ENCODE measurements around the gene STAM. TPM values are rescaled to one million over a fixed set of nuclear protein-coding genes. Genes with fewer than 3 reads are reported as not detected.

STAM gene
- total and polyA plus RNA-seq, 10 of the 15 experiments (the other 5 are each of a cell fraction or from before 2014, with no cell fraction given) = 8.8 to 15.9 (median 14.4) TPM

- TF ChIP-seq, protein P1, sequence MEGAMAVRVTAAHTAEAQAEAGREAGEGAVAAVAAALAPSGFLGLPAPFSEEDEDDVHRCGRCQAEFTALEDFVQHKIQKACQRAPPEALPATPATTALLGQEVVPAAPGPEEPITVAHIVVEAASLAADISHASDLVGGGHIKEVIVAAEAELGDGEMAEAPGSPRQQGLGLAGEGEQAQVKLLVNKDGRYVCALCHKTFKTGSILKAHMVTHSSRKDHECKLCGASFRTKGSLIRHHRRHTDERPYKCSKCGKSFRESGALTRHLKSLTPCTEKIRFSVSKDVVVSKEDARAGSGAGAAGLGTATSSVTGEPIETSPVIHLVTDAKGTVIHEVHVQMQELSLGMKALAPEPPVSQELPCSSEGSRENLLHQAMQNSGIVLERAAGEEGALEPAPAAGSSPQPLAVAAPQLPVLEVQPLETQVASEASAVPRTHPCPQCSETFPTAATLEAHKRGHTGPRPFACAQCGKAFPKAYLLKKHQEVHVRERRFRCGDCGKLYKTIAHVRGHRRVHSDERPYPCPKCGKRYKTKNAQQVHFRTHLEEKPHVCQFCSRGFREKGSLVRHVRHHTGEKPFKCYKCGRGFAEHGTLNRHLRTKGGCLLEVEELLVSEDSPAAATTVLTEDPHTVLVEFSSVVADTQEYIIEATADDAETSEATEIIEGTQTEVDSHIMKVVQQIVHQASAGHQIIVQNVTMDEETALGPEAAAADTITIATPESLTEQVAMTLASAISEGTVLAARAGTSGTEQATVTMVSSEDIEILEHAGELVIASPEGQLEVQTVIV (IDR thresholded peaks at IDR 0.05; ENCODE audit: borderline replicate concordance, partially characterized antibody) = peak; percentile 58
- TF ChIP-seq NR2C1 (IDR thresholded peaks at IDR 0.05) (0 out of 2 replicates have a peak, but pooled peaks have one; percentile 16), USF1 (IDR thresholded peaks at IDR 0.05; ENCODE audit: borderline replicate concordance, extremely low read length, insufficient read depth, low read depth, low read length) (no peak), SREBF2 (IDR thresholded peaks at IDR 0.05; ENCODE audit: low read length) (no peak; the same call in 1 of the 2 replicates), IKZF2 (IDR thresholded peaks at IDR 0.05) (no peak; a peak in 2 of 4 replicates), NFYB (IDR thresholded peaks at IDR 0.05; ENCODE audit: insufficient read depth, low read depth, low read length) (peak; percentile 64; the same call in 1 of the 2 replicates), YBX1 (IDR thresholded peaks at IDR 0.05) (no peak), RFX5 (IDR thresholded peaks at IDR 0.05; ENCODE audit: low read depth, low read length) (no peak), FOXM1 (IDR thresholded peaks at IDR 0.05; ENCODE audit: low read depth, low read length) (peak; percentile 67), POLR2A (IDR thresholded peaks at IDR 0.05; ENCODE audit: low read depth, low read length) (peak; percentile 85), RAD21 (IDR thresholded peaks at IDR 0.05; ENCODE audit: insufficient read depth, low read depth, low read length) (no peak), EGR1 (IDR thresholded peaks at IDR 0.05; ENCODE audit: borderline replicate concordance in 1 of 2, low read depth in 2 of 2, low read length in 2 of 2) (no peak), PAX5 (IDR thresholded peaks at IDR 0.05; ENCODE audit: borderline replicate concordance, low read depth, low read length) (peak; percentile 25; the same call in 1 of the 2 replicates), CHD1 (IDR thresholded peaks at IDR 0.05; ENCODE audit: low read depth, low read length) (peak; percentile 81; the same call in 1 of the 2 replicates), TCF3 (IDR thresholded peaks at IDR 0.05; ENCODE audit: borderline replicate concordance, insufficient read depth, low read depth, low read length) (peak; percentile 84), PRDM15 (CRISPR knock-in tag; IDR thresholded peaks at IDR 0.05) (no peak), MEF2A (IDR thresholded peaks at IDR 0.05; ENCODE audit: insufficient read depth, low read depth, low read length) (no peak), SREBF1 (IDR thresholded peaks at IDR 0.05; ENCODE audit: low read length) (no peak), RELA (IDR thresholded peaks at IDR 0.05; ENCODE audit: borderline replicate concordance, partially characterized antibody) (peak; percentile 95), MXI1 (IDR thresholded peaks at IDR 0.05; ENCODE audit: low read depth, low read length) (peak; percentile 54)
- TF ChIP-seq, protein P2, sequence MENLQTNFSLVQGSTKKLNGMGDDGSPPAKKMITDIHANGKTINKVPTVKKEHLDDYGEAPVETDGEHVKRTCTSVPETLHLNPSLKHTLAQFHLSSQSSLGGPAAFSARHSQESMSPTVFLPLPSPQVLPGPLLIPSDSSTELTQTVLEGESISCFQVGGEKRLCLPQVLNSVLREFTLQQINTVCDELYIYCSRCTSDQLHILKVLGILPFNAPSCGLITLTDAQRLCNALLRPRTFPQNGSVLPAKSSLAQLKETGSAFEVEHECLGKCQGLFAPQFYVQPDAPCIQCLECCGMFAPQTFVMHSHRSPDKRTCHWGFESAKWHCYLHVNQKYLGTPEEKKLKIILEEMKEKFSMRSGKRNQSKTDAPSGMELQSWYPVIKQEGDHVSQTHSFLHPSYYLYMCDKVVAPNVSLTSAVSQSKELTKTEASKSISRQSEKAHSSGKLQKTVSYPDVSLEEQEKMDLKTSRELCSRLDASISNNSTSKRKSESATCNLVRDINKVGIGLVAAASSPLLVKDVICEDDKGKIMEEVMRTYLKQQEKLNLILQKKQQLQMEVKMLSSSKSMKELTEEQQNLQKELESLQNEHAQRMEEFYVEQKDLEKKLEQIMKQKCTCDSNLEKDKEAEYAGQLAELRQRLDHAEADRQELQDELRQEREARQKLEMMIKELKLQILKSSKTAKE (IDR thresholded peaks at IDR 0.05; ENCODE audit: low read depth, poor library complexity, severe bottlenecking) = peak; percentile 68
Measured at GRCh38 chr10:17643755-17644484, at the start of gene STAM (continued).
